Measurements from ENCODE around the gene MYO9A. TPM values are rescaled to one million over a fixed set of nuclear protein-coding genes. Genes with fewer than 3 reads are reported as not detected.

MYO9A gene
- total and polyA plus RNA-seq, 10 of the 15 experiments (the other 5 are each of a cell fraction or from before 2014, with no cell fraction given) = 3.3 to 25.3 (median 12.2) TPM

DNA sequence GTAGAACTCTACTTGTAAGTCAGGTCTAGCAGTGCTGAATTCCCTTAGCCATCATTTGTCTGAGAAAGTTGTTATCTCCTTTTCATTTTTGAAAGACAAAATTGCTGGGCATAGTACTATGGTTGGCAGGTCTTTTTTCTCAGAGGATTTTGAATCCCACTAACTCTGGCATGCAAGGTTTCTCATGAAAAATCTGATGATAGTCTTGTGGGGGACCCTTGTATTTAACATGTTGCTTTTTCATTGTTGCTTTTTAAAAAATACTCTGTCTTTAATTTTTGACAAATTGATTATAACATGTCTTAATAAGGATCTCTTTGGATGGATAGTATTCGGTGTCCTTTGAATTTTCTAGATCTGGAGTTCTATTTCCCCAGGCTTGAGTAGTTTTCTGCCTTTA is 186.7 kb downstream of the MYO9A start:
- Histone ChIP-seq H3K4me3 (no peak overlapping the region), H3K4me2 (ENCODE audit: control insufficient read depth, insufficient read depth) (no peak overlapping the region), H2AFZ (ENCODE audit: control insufficient read depth, low read depth, low read length) (no peak overlapping the region), H3K79me2 (ENCODE audit: control insufficient read depth, insufficient read depth, low read length) (no peaks in the 10 kb centered on the region), H3K9me3 (replicated peaks; ENCODE audit: control insufficient read depth, insufficient read depth, low read length) (peaks cover 14% of the 10 kb centered on the region), H4K20me1 (ENCODE audit: control insufficient read depth, insufficient read depth) (no peaks in the 10 kb centered on the region), H3K27me3 (replicated peaks in 1 of 2; ENCODE audit: control insufficient read depth in 2 of 2, insufficient read depth in 2 of 2, low read length in 1 of 2) (no peaks in the 10 kb centered on the region), H3K4me1 (ENCODE audit: control insufficient read depth, insufficient read depth, low read length) (no peaks in the 10 kb centered on the region), H3K27ac (ENCODE audit: control insufficient read depth, insufficient read depth) (no peak overlapping the region), H3K36me3 (ENCODE audit: control insufficient read depth in 2 of 2, insufficient read depth in 2 of 2, low read length in 1 of 2) (no peaks in the 10 kb centered on the region; a peak in 1 of 4 replicates), H3K9ac (ENCODE audit: control insufficient read depth, insufficient read depth, low read length) (no peak overlapping the region)
- RAD21 ChIA-PET (ENCODE audit: unreplicated experiment) = no interaction called here
- POLR2A ChIA-PET = no interaction called here
- 95% methylated on average over 1 of the region's 1 CpG for WGBS (ENCODE audit: insufficient coverage, insufficient replicate concordance, low lambda C conversion rate, missing lambda C conversion rate)
- ATAC-seq (no peak), DNase-seq (ENCODE audit: low read depth, low spot score) (no peak), FAIRE-seq (no peak)
- in situ Hi-C loops (cut with MboI) (no loop called here), intact Hi-C loops (cut with micrococcal nuclease; ENCODE audit: unreplicated experiment) (loop anchor here (10.0 kb wide), 1 partner anchor 224 kb away; no protein-coding TSS in a partner anchor)
- CTCF ChIA-PET = no interaction called here
- peak; percentile 85; the same call in 1 of the 2 replicates for TF ChIP-seq CBX5 (IDR thresholded peaks at IDR 0.05; ENCODE audit: low read depth)
- TF ChIP-seq EP300 (IDR thresholded peaks at IDR 0.05; ENCODE audit: borderline replicate concordance in 1 of 2, control insufficient read depth in 1 of 2, low read depth in 2 of 2, low read length in 2 of 2) = no peak
- no TSS peak for BruUV-seq (replicated peaks)
- SMC1A ChIA-PET (ENCODE audit: uncharacterized antibody, unreplicated experiment) = no interaction called here

GRCh38 chr15:71925145-71925544 is 192.8 kb downstream of the MYO9A start:
- ChIA-PET RAD21 (ENCODE audit: unreplicated experiment) (no interaction called here), CTCF (no interaction called here), POLR2A (no interaction called here), SMC1A (ENCODE audit: uncharacterized antibody, unreplicated experiment) (no interaction called here)
- H3K9ac ChIP-seq (ENCODE audit: control insufficient read depth, insufficient read depth, low read length) = no peak overlapping the region
- FAIRE-seq (no peak), ATAC-seq (no peak), DNase-seq (ENCODE audit: low read depth, low spot score) (no peak)
- H3K27me3 ChIP-seq (replicated peaks in 1 of 2; ENCODE audit: control insufficient read depth in 2 of 2, insufficient read depth in 2 of 2, low read length in 1 of 2) = no peaks in the 10 kb centered on the region
- in situ Hi-C loops (cut with MboI) (no loop called here), intact Hi-C loops (cut with micrococcal nuclease; ENCODE audit: unreplicated experiment) (no loop called here)
- no TSS peak for BruUV-seq (replicated peaks)
- no peaks in the 10 kb centered on the region for H3K36me3 ChIP-seq (ENCODE audit: control insufficient read depth in 2 of 2, insufficient read depth in 2 of 2, low read length in 1 of 2)
- no peaks in the 10 kb centered on the region for H3K4me1 ChIP-seq (ENCODE audit: control insufficient read depth, insufficient read depth, low read length)
- H3K4me2 ChIP-seq (ENCODE audit: control insufficient read depth, insufficient read depth) = no peak overlapping the region
- H3K9me3 ChIP-seq (replicated peaks; ENCODE audit: control insufficient read depth, insufficient read depth, low read length) = no peaks in the 10 kb centered on the region; the same call in 2 of the 3 replicates
- TF ChIP-seq SIX5 (IDR thresholded peaks at IDR 0.05; ENCODE audit: low read depth, low read length, severe bottlenecking) (no peak), MAX (IDR thresholded peaks at IDR 0.05; ENCODE audit: low read depth, low read length) (no peak), ESRRA (IDR thresholded peaks at IDR 0.05; ENCODE audit: low read length) (no peak), RELA (IDR thresholded peaks at IDR 0.05; ENCODE audit: borderline replicate concordance, partially characterized antibody) (no peak), SMARCA5 (IDR thresholded peaks at IDR 0.05) (no peak)
- no peak overlapping the region for H3K27ac ChIP-seq (ENCODE audit: control insufficient read depth, insufficient read depth)
- H3K4me3 ChIP-seq = no peak overlapping the region
- 100% methylated on average over 9 of the region's 10 CpGs for WGBS (ENCODE audit: insufficient coverage, insufficient replicate concordance, low lambda C conversion rate, missing lambda C conversion rate)
- H2AFZ ChIP-seq (ENCODE audit: control insufficient read depth, low read depth, low read length) = no peak overlapping the region
- H4K20me1 ChIP-seq (ENCODE audit: control insufficient read depth, insufficient read depth) = no peaks in the 10 kb centered on the region
- no peaks in the 10 kb centered on the region for H3K79me2 ChIP-seq (ENCODE audit: control insufficient read depth, insufficient read depth, low read length)

All from GM12878 (cell line).